T47D (cell line): Measurements from ENCODE around the gene TOX2.

Source experiments
- DNase-seq, 2 experiments: peaks; one replicate each; pipeline versions ENCODE4 v3.0.0 to v3.0.0-alpha.2; 2011 to 2012; ENCODE audit warnings: low read depth in 1 of 2, low spot score in 1 of 2
- JUND ChIP-seq: IDR thresholded peaks from 2 replicates; pipeline ENCODE4 v1.6.1; 2012; ENCODE audit warnings: low read depth
- in situ Hi-C: cut with HindIII; loops from 2 replicates; pipeline ENCODE4 v1.10.0; 2016; ENCODE audit warnings: low sequenced_read_pairs, low pct_unique_long_range_greater_than_20kb

Gene TOX2

DNA sequence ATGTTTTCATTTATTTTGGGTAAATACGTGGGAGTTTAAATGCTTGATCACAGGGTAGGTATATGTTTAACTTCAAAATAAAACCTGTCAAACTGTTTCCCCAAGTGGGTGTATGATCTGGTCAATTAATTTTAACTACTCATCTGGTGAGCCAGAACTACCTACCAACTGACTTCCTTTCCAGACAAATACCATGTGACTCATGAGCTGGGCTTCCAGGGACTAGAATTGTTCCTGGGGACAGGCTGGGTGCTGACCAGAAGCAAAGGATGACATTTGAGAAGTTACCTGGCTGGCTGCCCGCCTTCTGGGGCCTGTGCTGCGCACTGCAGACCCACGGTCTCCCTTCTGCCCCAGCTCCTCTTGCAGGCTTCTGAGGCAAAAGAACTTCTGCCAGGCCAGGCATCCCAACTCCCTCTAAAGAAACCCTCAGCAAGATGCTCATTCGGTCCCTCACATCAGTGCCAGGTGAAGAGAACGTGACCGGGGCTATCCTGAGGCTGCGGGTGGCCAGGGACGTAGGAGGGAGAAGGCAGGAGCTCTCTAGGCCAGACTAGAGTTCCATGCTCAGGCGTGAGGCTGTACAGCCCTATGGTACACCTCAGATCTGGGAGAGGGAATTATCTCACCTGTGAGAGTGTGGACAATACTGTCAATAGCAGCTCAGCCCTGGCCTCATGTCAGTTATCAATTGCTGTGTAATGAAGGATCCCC lies 168.7 kb downstream of the TOX2 start:
- peak in 1 of 2 experiments; percentile 39 for DNase-seq
- no peak for TF ChIP-seq JUND
- in situ Hi-C loops = no loop called here

DNA sequence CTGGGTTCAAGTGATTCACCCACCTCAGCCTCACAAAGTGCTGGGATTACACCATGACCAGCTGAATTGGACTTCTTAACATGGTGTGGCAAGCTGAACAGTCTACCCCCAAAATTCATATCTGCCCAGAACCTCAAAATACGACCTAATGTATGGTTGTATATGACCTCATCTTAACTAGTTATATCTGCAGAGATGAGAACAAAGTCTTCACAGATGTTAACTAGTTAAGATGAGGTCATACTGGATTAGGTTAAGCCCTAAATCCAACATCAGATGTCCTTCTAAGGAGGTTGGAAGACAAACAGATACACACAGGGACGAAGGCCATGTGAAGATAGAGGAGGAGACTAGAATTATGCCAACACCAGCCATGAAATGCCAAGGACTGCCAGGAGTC lies 169.8 kb downstream of the TOX2 start:
- TF ChIP-seq JUND = no peak
- in situ Hi-C loops = no loop called here
- no peak for DNase-seq

DNA sequence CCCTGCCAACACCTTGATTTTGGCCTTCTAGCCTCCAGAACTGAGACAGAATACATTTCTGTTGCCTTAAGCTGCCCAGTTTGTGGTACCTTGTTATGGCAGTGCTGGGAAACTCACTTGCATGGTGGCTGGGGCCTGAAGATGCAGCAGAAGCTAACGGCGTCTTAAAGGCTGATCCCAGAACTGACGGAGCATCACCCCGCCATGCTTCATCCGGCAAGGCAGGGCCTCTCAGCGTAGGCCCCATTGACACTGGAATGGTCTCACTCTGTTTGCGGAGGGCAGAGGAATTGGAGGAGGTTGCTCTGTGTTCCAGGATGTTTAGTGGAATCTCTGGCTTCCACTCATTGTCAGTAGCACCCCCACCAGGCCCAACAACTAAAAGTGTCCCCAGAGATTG lies 170.2 kb downstream of the TOX2 start:
- no peak for DNase-seq
- in situ Hi-C loops = no loop called here
- no peak for TF ChIP-seq JUND

DNA sequence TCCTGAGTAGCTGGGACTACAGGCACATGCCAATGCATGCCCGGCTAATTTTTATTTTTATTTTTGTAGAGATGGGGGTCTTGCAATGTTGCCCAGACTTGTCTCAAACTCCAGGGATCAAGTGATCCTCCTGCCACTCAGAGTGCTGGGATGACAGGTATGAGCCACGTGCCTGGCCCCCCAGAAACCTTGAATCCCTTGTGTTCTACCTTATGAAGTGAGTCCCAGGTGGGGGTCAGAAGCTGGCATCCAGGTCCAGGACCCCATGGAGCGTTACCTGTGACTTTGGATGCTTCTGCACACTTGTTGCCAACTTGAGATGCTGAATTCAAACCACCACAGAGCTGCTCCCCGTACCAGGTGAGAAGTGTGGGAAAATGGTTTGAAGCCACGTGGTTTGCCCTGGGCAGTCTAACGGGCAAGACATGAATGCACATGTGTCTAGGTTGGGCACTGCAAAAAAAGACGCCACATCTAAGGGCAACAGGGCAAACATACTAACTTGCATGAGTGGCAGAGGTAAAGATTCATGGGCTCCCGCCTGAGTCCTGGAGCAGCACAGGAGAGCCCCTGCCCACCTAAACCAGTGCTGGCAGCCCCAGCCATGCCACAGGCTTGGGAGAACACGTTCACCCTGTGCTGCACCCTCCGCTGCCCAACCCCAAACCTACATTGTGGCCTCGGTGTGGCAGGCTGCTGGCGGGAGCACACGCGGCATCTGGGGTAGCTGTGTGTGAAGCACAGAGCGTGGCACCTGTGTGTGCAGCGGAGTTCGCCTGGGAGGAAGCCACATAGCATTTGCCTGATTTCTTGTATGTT lies 171.2 kb downstream of the TOX2 start:
- TF ChIP-seq JUND = no peak
- no peak for DNase-seq
- in situ Hi-C loops = no loop called here

DNA sequence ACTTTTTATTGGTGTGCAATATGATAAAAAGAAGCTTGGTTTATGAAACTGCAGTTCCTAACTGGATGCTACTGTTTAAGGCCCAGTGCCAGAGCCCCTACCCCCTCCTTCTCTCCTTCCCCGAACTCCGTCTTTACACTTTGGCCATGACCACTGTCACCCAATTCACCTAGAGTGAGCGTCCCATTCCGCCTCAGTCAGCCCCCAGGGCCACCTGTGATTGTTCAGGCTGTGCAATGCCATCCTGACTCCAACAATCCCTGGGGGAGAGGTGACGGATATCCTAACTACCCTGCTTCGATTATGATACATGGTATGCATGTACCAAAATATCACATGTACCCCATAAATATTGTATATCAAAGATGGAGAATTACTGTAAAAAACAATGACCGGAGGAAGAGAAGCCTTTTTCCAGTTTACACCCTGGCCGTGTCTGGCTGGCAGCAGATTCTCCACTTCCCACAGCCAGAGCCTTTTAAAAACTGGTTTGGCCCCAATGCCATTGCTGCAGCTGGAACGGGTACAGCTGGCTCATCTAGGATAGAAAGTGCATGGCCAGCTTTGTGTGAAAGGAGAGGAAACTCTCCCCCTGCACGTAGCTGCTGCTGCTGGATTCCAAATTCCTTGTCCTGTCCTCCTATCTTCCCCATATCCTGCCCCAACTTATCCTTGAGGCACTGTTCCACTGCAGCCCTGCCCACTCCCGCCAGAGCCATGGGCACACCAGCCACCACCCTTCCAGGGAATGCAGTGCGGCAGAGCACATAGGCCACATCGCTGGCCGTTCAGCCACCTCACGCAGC lies 172.6 kb downstream of the TOX2 start:
- in situ Hi-C loops = no loop called here
- peak in 1 of 2 experiments; percentile 45 for DNase-seq
- no peak for TF ChIP-seq JUND

DNA sequence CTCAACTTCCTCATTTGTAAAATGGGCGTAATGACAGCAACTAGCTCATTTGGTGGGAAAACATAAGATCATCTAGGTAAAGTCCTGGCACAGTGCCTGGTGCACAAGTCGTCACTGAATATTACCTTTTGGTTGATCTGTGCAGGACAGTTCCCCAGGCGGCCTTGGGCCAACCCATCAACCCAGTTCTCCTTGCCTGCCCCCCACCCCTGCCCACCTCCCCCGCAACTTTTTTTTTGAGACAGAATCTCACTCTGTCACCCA lies 173.1 kb downstream of the TOX2 start:
- no peak for TF ChIP-seq JUND

DNA sequence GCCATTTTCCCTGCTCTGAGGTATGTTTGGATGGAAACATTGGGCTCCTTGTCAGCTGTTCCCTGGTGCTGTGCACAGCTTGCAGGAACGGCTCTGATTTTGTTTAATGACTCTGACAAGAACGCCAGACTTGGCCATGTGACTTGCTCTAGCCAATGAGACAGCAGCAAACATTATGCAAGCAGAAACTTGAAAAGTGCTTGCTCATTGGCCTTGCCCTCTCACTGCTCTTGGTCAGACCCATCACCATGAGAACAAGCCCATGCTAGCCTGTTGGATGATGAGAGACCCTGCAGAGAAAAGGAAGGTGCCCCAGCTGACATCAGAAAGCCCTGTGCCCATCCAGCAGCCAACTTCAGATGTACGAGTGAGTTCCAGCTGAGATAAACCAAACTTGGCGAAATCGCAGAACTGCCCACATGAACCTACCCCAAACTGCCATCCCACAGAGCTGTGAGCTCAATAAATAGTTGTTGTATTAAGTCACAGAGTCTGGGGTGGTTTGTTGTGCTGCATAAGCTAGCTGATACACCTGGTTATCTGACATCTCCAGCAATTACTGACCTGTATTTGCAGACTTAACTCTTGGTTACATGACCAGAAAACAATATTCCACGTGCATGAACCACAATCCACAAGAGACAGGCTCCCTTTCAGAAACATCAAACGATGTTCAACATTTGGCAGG lies 175.5 kb downstream of the TOX2 start:
- in situ Hi-C loops = no loop called here
- peak in 1 of 2 experiments; percentile 82 for DNase-seq
- no peak for TF ChIP-seq JUND

More for the DNA sequence above, 173.1 kb downstream of the TOX2 start:
- no peak for DNase-seq
- in situ Hi-C loops = no loop called here

DNA sequence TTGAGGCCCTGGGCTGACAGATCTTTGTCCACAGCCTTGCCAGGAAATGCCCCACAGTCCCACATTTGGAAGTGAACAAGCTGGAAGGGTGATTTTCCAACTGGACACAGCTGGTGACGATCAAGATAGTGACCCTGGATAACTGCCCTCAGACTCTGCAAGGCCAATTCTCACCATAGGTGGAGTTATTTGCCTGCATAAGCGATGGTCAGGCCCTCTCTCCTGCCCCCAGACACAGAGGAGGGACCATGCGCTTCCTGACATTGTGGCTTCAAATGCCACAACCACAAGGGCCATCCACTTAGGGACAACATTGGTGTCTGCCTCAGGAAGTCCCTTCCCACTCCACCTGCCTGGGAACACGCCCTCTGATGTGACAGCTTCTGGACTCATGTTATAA lies 176.4 kb downstream of the TOX2 start:
- peak in 1 of 2 experiments; percentile 30 for DNase-seq
- TF ChIP-seq JUND = no peak
- in situ Hi-C loops = no loop called here

DNA sequence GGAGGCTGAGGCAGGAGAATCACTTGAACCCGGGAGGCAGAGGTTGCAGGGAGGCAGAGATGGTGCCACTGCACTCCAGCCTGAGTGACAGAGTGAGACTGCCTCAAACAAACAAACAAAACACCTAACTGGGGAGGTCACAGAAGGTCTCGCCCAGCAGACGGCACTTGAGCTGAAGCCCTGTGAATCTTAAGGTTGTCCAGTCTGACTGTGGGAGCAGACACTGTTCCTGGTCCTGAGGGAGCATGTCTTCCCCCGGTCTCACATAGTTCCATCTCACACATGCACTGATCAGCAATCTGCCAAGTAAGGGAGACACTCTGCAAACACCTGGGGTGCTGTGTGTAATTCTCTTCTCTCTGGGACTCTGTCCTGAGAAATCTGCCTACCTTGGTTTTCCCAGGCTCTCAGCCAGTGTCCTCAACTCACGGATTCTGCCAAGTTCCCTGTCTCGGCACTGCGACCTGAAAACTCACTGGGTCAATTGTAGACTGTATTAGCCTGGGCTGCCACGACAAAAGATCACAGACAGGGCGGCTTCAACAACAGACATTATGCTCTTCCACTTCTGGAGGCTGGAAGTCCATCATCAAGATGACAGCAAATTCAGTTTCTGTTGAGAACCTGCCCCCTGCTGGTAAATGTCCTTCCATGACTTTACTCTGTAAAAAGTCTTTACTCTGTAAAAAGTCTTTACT lies 178.0 kb downstream of the TOX2 start:
- in situ Hi-C loops = no loop called here
- no peak for TF ChIP-seq JUND
- peak in 1 of 2 experiments; percentile 67 for DNase-seq

DNA sequence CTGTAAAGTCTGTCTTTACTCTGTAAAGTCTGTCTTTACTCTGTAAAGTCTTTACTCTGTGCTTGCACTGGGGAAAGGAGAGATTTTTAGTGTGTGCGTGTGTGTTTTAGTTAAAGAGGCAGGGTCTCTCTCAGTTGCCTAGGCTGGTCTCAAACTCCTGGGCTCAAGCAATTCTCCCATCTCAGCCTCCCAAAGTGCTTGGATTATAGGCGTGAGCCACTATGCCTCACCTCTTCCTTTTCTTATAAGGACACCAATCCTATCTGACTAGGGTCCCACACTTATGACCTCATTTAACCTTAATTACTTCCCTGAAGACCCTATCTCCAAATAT lies 178.6 kb downstream of the TOX2 start:
- in situ Hi-C loops = no loop called here
- TF ChIP-seq JUND = no peak
- no peak for DNase-seq

DNA sequence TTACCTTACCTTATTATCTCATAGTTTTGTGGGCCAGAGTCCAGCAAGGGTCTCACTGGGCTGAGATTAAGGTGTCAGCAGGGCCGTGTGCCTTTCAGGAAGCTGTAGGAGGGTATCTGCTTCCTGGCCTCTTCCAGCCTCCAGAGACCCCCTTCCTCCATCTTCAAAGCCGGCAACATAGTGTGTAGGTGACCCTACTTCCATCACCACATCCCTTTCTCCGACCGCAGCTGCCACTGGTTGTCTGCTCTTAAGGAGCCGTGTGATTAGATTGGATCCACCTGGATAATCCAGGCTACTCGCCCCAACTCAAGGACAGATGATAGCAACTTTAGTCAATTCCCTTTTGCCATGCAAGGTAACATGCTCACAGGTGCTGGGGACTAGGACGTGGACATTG lies 181.2 kb downstream of the TOX2 start:
- DNase-seq = no peak
- in situ Hi-C loops = no loop called here

More for the DNA sequence above, 181.2 kb downstream of the TOX2 start:
- no peak for TF ChIP-seq JUND
